Dendritic cell treated with granulocyte-macrophage colony-stimulating factor and Interleukin-4, amounts not matched to agents 40 ng/mL and 50 ng/mL, for 4 days (primary cell): Measurements from ENCODE around the gene GABRD.

Source experiments
- H3K27ac Mint-ChIP-seq: one replicate; pipeline ENCODE4 v1.8.0; 2022; ENCODE audit warnings: mild to moderate bottlenecking, mixed read lengths
- H3K27me3 Mint-ChIP-seq: one replicate; pipeline ENCODE4 v1.8.0; 2022; ENCODE audit warnings: mild to moderate bottlenecking, mixed read lengths
- H3K36me3 Mint-ChIP-seq: one replicate; pipeline ENCODE4 v1.8.0; 2022; ENCODE audit warnings: low read depth, mixed read lengths
- H3K4me1 Mint-ChIP-seq: one replicate; pipeline ENCODE4 v1.8.0; 2022; ENCODE audit warnings: low read depth, mixed read lengths
- H3K4me3 Mint-ChIP-seq: one replicate; pipeline ENCODE4 v1.8.0; 2022; ENCODE audit warnings: mild to moderate bottlenecking, moderate library complexity, mixed read lengths
- H3K9me3 Mint-ChIP-seq: one replicate; pipeline ENCODE4 v1.8.0; 2022; ENCODE audit warnings: mixed read lengths
- intact Hi-C: fragments of 100-400 bp; cut with micrococcal nuclease; formaldehyde crosslinking; loops from one replicate; pipeline ENCODE4 v1.15.0; 2022

The GABRD gene

GRCh38 chr1:2018217-2019171 lies 651 bp upstream of the GABRD start:
- Mint-ChIP-seq H3K27me3 (peaks cover 89% of the 10 kb centered on the region), H3K36me3 (no peaks in the 10 kb centered on the region), H3K4me3 (peak overlapping the region; percentile 45), H3K27ac (no peak overlapping the region), H3K4me1 (no peaks in the 10 kb centered on the region), H3K9me3 (no peaks in the 10 kb centered on the region)
- intact Hi-C loops: loop anchor here (10.0 kb wide), 1 partner anchor 54 kb away; no protein-coding TSS in a partner anchor

GRCh38 chr1:2019571-2020309 lies 595 bp downstream of the GABRD start:
- Mint-ChIP-seq H3K27me3 (peaks cover 81% of the 10 kb centered on the region), H3K4me3 (no peak overlapping the region), H3K36me3 (no peaks in the 10 kb centered on the region), H3K9me3 (no peaks in the 10 kb centered on the region), H3K4me1 (no peaks in the 10 kb centered on the region), H3K27ac (no peak overlapping the region)
- intact Hi-C loops: loop anchor here (10.0 kb wide), 1 partner anchor 55 kb away; no protein-coding TSS in a partner anchor

- no peak overlapping the region for H3K4me3 Mint-ChIP-seq
- no peak overlapping the region for H3K27ac Mint-ChIP-seq
- H3K4me1 Mint-ChIP-seq: no peaks in the 10 kb centered on the region
- peaks cover 78% of the 10 kb centered on the region for H3K27me3 Mint-ChIP-seq
- H3K9me3 Mint-ChIP-seq: no peaks in the 10 kb centered on the region
- no peaks in the 10 kb centered on the region for H3K36me3 Mint-ChIP-seq
- intact Hi-C loops: no loop called here
Measured at GRCh38 chr1:2020310-2020655, 1.1 kb downstream of the GABRD start.

GRCh38 chr1:2021550-2021949 lies 2.4 kb downstream of the GABRD start:
- Mint-ChIP-seq H3K4me3 (no peak overlapping the region), H3K4me1 (no peaks in the 10 kb centered on the region), H3K9me3 (no peaks in the 10 kb centered on the region), H3K27ac (no peak overlapping the region), H3K36me3 (no peaks in the 10 kb centered on the region), H3K27me3 (peaks cover 75% of the 10 kb centered on the region)
- intact Hi-C loops: no loop called here

GRCh38 chr1:2022063-2022770 lies 3.1 kb downstream of the GABRD start:
- no peaks in the 10 kb centered on the region for H3K36me3 Mint-ChIP-seq
- no peak overlapping the region for H3K27ac Mint-ChIP-seq
- intact Hi-C loops: no loop called here
- peaks cover 70% of the 10 kb centered on the region for H3K27me3 Mint-ChIP-seq
- no peaks in the 10 kb centered on the region for H3K9me3 Mint-ChIP-seq
- no peak overlapping the region for H3K4me3 Mint-ChIP-seq
- H3K4me1 Mint-ChIP-seq: no peaks in the 10 kb centered on the region

- intact Hi-C loops: no loop called here
- no peak overlapping the region for H3K4me3 Mint-ChIP-seq
- no peaks in the 10 kb centered on the region for H3K9me3 Mint-ChIP-seq
- peaks cover 60% of the 10 kb centered on the region for H3K27me3 Mint-ChIP-seq
- no peak overlapping the region for H3K27ac Mint-ChIP-seq
- no peaks in the 10 kb centered on the region for H3K4me1 Mint-ChIP-seq
- no peaks in the 10 kb centered on the region for H3K36me3 Mint-ChIP-seq
Measured at GRCh38 chr1:2023187-2023586, 4.0 kb downstream of the GABRD start.

GRCh38 chr1:2024451-2024850 lies 5.3 kb downstream of the GABRD start:
- Mint-ChIP-seq H3K36me3 (no peaks in the 10 kb centered on the region), H3K4me1 (no peaks in the 10 kb centered on the region), H3K4me3 (no peak overlapping the region), H3K27ac (no peak overlapping the region), H3K9me3 (no peaks in the 10 kb centered on the region), H3K27me3 (peaks cover 52% of the 10 kb centered on the region)
- intact Hi-C loops: no loop called here

GRCh38 chr1:2024887-2025286 lies 5.7 kb downstream of the GABRD start:
- intact Hi-C loops: no loop called here
- Mint-ChIP-seq H3K36me3 (no peaks in the 10 kb centered on the region), H3K4me3 (no peak overlapping the region), H3K9me3 (no peaks in the 10 kb centered on the region), H3K27ac (no peak overlapping the region), H3K4me1 (no peaks in the 10 kb centered on the region), H3K27me3 (peaks cover 49% of the 10 kb centered on the region)

- H3K27me3 Mint-ChIP-seq: peaks cover 42% of the 10 kb centered on the region
- H3K36me3 Mint-ChIP-seq: no peaks in the 10 kb centered on the region
- no peak overlapping the region for H3K27ac Mint-ChIP-seq
- no peak overlapping the region for H3K4me3 Mint-ChIP-seq
- intact Hi-C loops: no loop called here
- H3K4me1 Mint-ChIP-seq: no peaks in the 10 kb centered on the region
- H3K9me3 Mint-ChIP-seq: no peaks in the 10 kb centered on the region
Measured at GRCh38 chr1:2025491-2025981, 6.4 kb downstream of the GABRD start.

- Mint-ChIP-seq H3K4me1 (no peaks in the 10 kb centered on the region), H3K27me3 (peaks cover 19% of the 10 kb centered on the region), H3K9me3 (no peaks in the 10 kb centered on the region), H3K36me3 (no peaks in the 10 kb centered on the region), H3K4me3 (no peak overlapping the region), H3K27ac (no peak overlapping the region)
- intact Hi-C loops: no loop called here
Measured at GRCh38 chr1:2027961-2028583, 8.9 kb downstream of the GABRD start.

- Mint-ChIP-seq H3K4me1 (no peaks in the 10 kb centered on the region), H3K4me3 (no peak overlapping the region), H3K9me3 (no peaks in the 10 kb centered on the region), H3K27me3 (peaks cover 15% of the 10 kb centered on the region), H3K27ac (no peak overlapping the region), H3K36me3 (no peaks in the 10 kb centered on the region)
- intact Hi-C loops: no loop called here
Measured at GRCh38 chr1:2028870-2029560, 9.9 kb downstream of the GABRD start.

GRCh38 chr1:2029561-2029960 lies 10.4 kb downstream of the GABRD start:
- no peak overlapping the region for H3K4me3 Mint-ChIP-seq
- H3K9me3 Mint-ChIP-seq: no peaks in the 10 kb centered on the region
- intact Hi-C loops: no loop called here
- H3K36me3 Mint-ChIP-seq: no peaks in the 10 kb centered on the region
- H3K27me3 Mint-ChIP-seq: peaks cover 13% of the 10 kb centered on the region
- no peaks in the 10 kb centered on the region for H3K4me1 Mint-ChIP-seq
- no peak overlapping the region for H3K27ac Mint-ChIP-seq
